MM.1S (cell line): ENCODE results near the gene CD44.

Experiments used
- DNase-seq: peaks from one replicate; pipeline ENCODE4 v3.0.0-alpha.2; 2015
- H2AFZ ChIP-seq: fragments of 300-600 bp; sonication (generic); 2 replicates; pipeline ENCODE4 v1.6.0; 2016; ENCODE audit warnings: antibody characterized with exemption, low read length
- H3F3A ChIP-seq: fragments of 300-600 bp; sonication (generic); 2 replicates; pipeline ENCODE4 v1.6.1; 2016; ENCODE audit warnings: mild to moderate bottlenecking, antibody characterized with exemption, low read length, moderate library complexity, mixed read lengths; ENCODE audit not compliant: insufficient read depth
- H3K27ac ChIP-seq: fragments of 300-600 bp; sonication (generic); 2 replicates; pipeline ENCODE4 v1.5.1; 2016; ENCODE audit warnings: mild to moderate bottlenecking, low read length
- H3K27me3 ChIP-seq: fragments of 300-600 bp; sonication (generic); replicated peaks from 2 replicates; pipeline ENCODE4 v1.6.0; 2016; ENCODE audit warnings: low read length; ENCODE audit not compliant: insufficient read depth
- H3K36me3 ChIP-seq: fragments of 300-600 bp; sonication (generic); replicated peaks from 2 replicates; pipeline ENCODE4 v1.6.1; 2016; ENCODE audit warnings: mild to moderate bottlenecking, low read length, mixed read lengths; ENCODE audit not compliant: insufficient read depth
- H3K4me1 ChIP-seq: fragments of 300-600 bp; sonication (generic); 2 replicates; pipeline ENCODE4 v1.6.1; 2016; ENCODE audit warnings: low read length, mixed read lengths
- H3K4me2 ChIP-seq: fragments of 300-600 bp; sonication (generic); 2 replicates; pipeline ENCODE4 v1.6.0; 2016; ENCODE audit warnings: low read depth, low read length
- H3K4me3 ChIP-seq: fragments of 300-600 bp; sonication (generic); 2 replicates; pipeline ENCODE4 v1.5.1; 2016; ENCODE audit warnings: low read length, mixed read lengths
- H3K79me2 ChIP-seq: fragments of 300-600 bp; sonication (generic); 2 replicates; pipeline ENCODE4 v1.6.1; 2016; ENCODE audit warnings: mixed run types, low read length, mixed read lengths
- H3K9ac ChIP-seq: fragments of 300-600 bp; sonication (generic); 2 replicates; pipeline ENCODE4 v1.6.1; 2016; ENCODE audit warnings: low read length, mixed read lengths
- H3K9me2 ChIP-seq: fragments of 300-600 bp; sonication (generic); replicated peaks from 2 replicates; pipeline ENCODE4 v1.6.1; 2016; ENCODE audit warnings: mild to moderate bottlenecking, low read length, mixed read lengths; ENCODE audit not compliant: insufficient read depth
- H3K9me3 ChIP-seq: fragments of 300-600 bp; sonication (generic); replicated peaks from 2 replicates; pipeline ENCODE4 v1.6.1; 2016; ENCODE audit warnings: mild to moderate bottlenecking, low read length, mixed read lengths; ENCODE audit not compliant: insufficient read depth
- H4K20me1 ChIP-seq: fragments of 300-600 bp; sonication (generic); 2 replicates; pipeline ENCODE4 v1.6.1; 2016; ENCODE audit warnings: mild to moderate bottlenecking, low read length, moderate library complexity, mixed read lengths; ENCODE audit not compliant: insufficient read depth
- EZH2 ChIP-seq: fragments of 300-600 bp; sonication (generic); optimal IDR thresholded peaks from 2 replicates; pipeline ENCODE3; 2017; ENCODE audit warnings: low read depth, mild to moderate bottlenecking, antibody characterized with exemption, low read length, mixed read lengths
- EZH2phosphoT487 ChIP-seq: fragments of 300-600 bp; sonication (generic); IDR thresholded peaks from 2 replicates; pipeline ENCODE4 v1.6.1; 2018; ENCODE audit warnings: antibody characterized with exemption, low read length
- TF ChIP-seq, protein P1 (sequence below): fragments of 300-600 bp; sonication (generic); IDR thresholded peaks from 2 replicates; pipeline ENCODE4 v1.5.1; 2016; ENCODE audit warnings: antibody characterized with exemption, low read length, mixed read lengths

CD44 gene

DNA sequence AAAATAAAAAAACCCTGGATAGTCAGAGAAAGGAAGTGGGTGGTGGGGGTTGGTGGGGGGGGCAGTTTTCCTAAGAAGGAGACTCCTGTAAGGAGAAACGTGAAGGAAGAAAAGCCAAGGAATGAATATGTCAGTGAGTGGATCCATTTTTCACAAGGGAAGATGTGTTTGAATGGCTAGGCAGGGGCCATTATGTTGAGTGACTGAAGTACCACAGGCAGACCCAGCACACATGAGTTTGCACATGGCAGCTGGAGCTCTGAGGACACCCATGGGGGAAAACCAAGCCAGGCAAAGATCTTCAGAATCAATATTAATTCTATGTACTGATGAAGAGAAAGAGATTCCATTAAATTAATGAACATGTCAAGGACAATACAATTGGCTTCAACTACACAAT, 67.6 kb downstream of the CD44 start:
- no peak overlapping the region for H3K9ac ChIP-seq
- TF ChIP-seq EZH2, result no peak
- TF ChIP-seq, protein P1, sequence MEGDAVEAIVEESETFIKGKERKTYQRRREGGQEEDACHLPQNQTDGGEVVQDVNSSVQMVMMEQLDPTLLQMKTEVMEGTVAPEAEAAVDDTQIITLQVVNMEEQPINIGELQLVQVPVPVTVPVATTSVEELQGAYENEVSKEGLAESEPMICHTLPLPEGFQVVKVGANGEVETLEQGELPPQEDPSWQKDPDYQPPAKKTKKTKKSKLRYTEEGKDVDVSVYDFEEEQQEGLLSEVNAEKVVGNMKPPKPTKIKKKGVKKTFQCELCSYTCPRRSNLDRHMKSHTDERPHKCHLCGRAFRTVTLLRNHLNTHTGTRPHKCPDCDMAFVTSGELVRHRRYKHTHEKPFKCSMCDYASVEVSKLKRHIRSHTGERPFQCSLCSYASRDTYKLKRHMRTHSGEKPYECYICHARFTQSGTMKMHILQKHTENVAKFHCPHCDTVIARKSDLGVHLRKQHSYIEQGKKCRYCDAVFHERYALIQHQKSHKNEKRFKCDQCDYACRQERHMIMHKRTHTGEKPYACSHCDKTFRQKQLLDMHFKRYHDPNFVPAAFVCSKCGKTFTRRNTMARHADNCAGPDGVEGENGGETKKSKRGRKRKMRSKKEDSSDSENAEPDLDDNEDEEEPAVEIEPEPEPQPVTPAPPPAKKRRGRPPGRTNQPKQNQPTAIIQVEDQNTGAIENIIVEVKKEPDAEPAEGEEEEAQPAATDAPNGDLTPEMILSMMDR, result no peak
- TF ChIP-seq EZH2phosphoT487, result no peak
- no peak overlapping the region for H3K27ac ChIP-seq
- no peaks in the 10 kb centered on the region for H3K9me2 ChIP-seq
- H3K4me3 ChIP-seq, result no peak overlapping the region
- H3K4me2 ChIP-seq, result no peak overlapping the region
- no peak for DNase-seq
- no peak overlapping the region for H2AFZ ChIP-seq
- no peaks in the 10 kb centered on the region for H4K20me1 ChIP-seq
- no peaks in the 10 kb centered on the region for H3K9me3 ChIP-seq
- H3K36me3 ChIP-seq, result peaks cover 18% of the 10 kb centered on the region
- peaks cover 29% of the 10 kb centered on the region for H3K79me2 ChIP-seq
- 0 out of 2 replicates have a peak, but pooled peaks cover 4% of the 10 kb centered on the region for H3F3A ChIP-seq
- H3K27me3 ChIP-seq, result no peaks in the 10 kb centered on the region
- no peaks in the 10 kb centered on the region for H3K4me1 ChIP-seq

DNA sequence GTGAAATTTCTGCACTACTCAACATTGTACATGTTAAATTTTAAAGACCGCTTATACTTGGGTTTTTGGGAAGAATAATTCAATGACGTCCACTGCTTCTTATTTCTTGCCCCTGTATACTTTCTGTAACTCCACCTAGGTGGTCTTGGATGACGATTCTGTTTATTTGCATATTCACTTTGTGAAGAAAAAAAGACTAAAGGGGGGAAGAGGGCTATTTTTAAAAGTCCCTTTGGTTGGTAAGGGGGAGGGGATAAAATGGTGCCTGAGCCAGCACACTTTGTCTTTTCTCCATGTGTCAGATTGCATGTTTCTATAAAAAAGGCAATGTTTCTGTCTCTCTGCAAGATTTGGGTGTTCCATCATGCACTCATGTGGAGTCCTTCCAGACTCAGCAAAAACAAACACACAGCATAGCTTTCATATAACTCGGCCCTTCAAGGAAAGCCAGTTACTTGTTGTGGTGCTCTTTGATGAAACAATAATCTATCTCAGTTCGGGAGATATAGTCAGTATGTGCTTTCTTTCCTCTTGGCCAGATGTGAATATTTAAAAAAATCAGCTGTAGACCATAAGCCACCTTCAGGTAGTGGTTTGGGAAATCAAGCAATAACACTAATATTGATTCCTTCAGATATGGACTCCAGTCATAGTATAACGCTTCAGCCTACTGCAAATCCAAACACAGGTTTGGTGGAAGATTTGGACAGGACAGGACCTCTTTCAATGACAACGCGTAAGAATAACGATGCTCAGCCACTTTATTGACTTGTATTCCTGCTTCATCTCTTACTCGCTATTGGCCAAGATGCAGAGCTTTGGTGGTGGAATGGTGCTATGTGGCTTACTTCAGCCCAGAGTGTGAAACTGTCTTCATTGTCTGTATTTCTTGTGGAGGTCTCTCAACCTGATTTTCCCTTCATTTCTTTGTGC, 68.8 kb downstream of the CD44 start:
- no peak for DNase-seq
- Histone ChIP-seq H3K27me3 (no peaks in the 10 kb centered on the region), H3K4me3 (no peak overlapping the region), H3K27ac (no peak overlapping the region), H3K9ac (no peak overlapping the region), H3K9me3 (no peaks in the 10 kb centered on the region), H3K36me3 (peaks cover 12% of the 10 kb centered on the region), H3K79me2 (peaks cover 19% of the 10 kb centered on the region), H3K4me1 (no peaks in the 10 kb centered on the region), H2AFZ (no peak overlapping the region), H3K9me2 (no peaks in the 10 kb centered on the region), H4K20me1 (no peaks in the 10 kb centered on the region), H3K4me2 (no peak overlapping the region), H3F3A (0 out of 2 replicates have a peak, but pooled peaks cover 4% of the 10 kb centered on the region)
- TF ChIP-seq, protein P1, result no peak
- no peak for TF ChIP-seq EZH2
- TF ChIP-seq EZH2phosphoT487, result no peak

DNA sequence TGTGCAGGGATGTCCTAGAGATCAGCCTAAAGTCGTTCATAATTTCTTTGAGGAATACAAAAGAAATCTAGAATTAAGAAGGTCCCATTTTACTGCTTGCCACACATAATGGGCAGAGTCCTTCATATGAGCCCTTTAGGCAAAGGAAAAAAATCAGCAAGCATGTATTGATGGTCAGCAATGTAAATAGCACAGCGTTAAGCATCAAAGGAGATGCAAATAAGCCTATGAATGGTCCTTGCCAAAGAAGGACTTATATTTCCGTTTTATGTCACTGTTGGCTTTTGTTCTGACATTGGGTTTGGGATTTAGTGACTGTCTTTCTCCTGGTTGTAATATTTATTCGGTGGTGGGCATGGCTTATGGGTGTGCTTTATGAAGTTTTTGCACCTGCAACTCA, 69.8 kb downstream of the CD44 start:
- TF ChIP-seq EZH2phosphoT487, result no peak
- TF ChIP-seq EZH2, result no peak
- TF ChIP-seq, protein P1, result no peak
- Histone ChIP-seq H4K20me1 (no peaks in the 10 kb centered on the region), H3F3A (0 out of 2 replicates have a peak, but pooled peaks cover 4% of the 10 kb centered on the region), H3K27me3 (no peaks in the 10 kb centered on the region), H3K4me2 (no peak overlapping the region), H3K79me2 (peaks cover 23% of the 10 kb centered on the region; the same call in 1 of the 2 replicates), H3K4me1 (no peaks in the 10 kb centered on the region), H3K27ac (no peak overlapping the region), H3K9me2 (no peaks in the 10 kb centered on the region), H3K4me3 (no peak overlapping the region), H3K36me3 (peaks cover 12% of the 10 kb centered on the region), H3K9me3 (no peaks in the 10 kb centered on the region), H2AFZ (no peak overlapping the region), H3K9ac (no peak overlapping the region)
- no peak for DNase-seq
